ENCODE data around the gene SEPTIN12.

Gene SEPTIN12

GRCh38 chr16:4813251-4814003 lies 25.3 kb upstream of the SEPTIN12 start:
- H3K4me3 ChIP-seq (ENCODE audit: low read depth, low read length) = peak overlapping the region; percentile 2
- no peak overlapping the region for H3K9ac ChIP-seq
- no peaks in the 10 kb centered on the region for H3K36me3 ChIP-seq (ENCODE audit: control insufficient read depth, insufficient read depth, low read length)
- H3K4me1 ChIP-seq = peaks cover 16% of the 10 kb centered on the region
- no peak overlapping the region for H3K4me2 ChIP-seq (ENCODE audit: low read length)
- H3K27ac ChIP-seq = peak overlapping the region; percentile 65
- H3K27me3 ChIP-seq (ENCODE audit: control insufficient read depth, insufficient read depth, low read length) = no peaks in the 10 kb centered on the region
- no peaks in the 10 kb centered on the region for H3K79me2 ChIP-seq
- no peaks in the 10 kb centered on the region for H3K9me3 ChIP-seq (ENCODE audit: control insufficient read depth, low read length)
- no peak overlapping the region for H2AFZ ChIP-seq
- TF ChIP-seq CTCF (IDR thresholded peaks at IDR 0.05) = no peak

GRCh38 chr16:4811773-4812172 lies 23.6 kb upstream of the SEPTIN12 start:
- Histone ChIP-seq H3K27ac (no peak overlapping the region), H3K36me3 (ENCODE audit: control insufficient read depth, insufficient read depth, low read length) (no peaks in the 10 kb centered on the region), H3K79me2 (no peaks in the 10 kb centered on the region), H3K4me1 (peaks cover 16% of the 10 kb centered on the region), H3K27me3 (ENCODE audit: control insufficient read depth, insufficient read depth, low read length) (no peaks in the 10 kb centered on the region), H2AFZ (no peak overlapping the region), H3K9me3 (ENCODE audit: control insufficient read depth, low read length) (no peaks in the 10 kb centered on the region), H3K4me3 (ENCODE audit: low read depth, low read length) (no peak overlapping the region), H3K9ac (no peak overlapping the region), H3K4me2 (ENCODE audit: low read length) (no peak overlapping the region)
- TF ChIP-seq CTCF (IDR thresholded peaks at IDR 0.05) = no peak

GRCh38 chr16:4811242-4811641 lies 23.1 kb upstream of the SEPTIN12 start:
- Histone ChIP-seq H3K4me1 (peaks cover 16% of the 10 kb centered on the region), H3K9me3 (ENCODE audit: control insufficient read depth, low read length) (no peaks in the 10 kb centered on the region), H3K27ac (no peak overlapping the region), H3K9ac (no peak overlapping the region), H3K79me2 (no peaks in the 10 kb centered on the region), H2AFZ (no peak overlapping the region), H3K27me3 (ENCODE audit: control insufficient read depth, insufficient read depth, low read length) (no peaks in the 10 kb centered on the region), H3K4me2 (ENCODE audit: low read length) (no peak overlapping the region), H3K36me3 (ENCODE audit: control insufficient read depth, insufficient read depth, low read length) (no peaks in the 10 kb centered on the region), H3K4me3 (ENCODE audit: low read depth, low read length) (no peak overlapping the region)
- no peak for TF ChIP-seq CTCF (IDR thresholded peaks at IDR 0.05)

GRCh38 chr16:4806280-4806679 lies 18.1 kb upstream of the SEPTIN12 start:
- Histone ChIP-seq H3K4me2 (ENCODE audit: low read length) (no peak overlapping the region), H3K36me3 (ENCODE audit: control insufficient read depth, insufficient read depth, low read length) (no peaks in the 10 kb centered on the region), H3K9ac (no peak overlapping the region), H3K9me3 (ENCODE audit: control insufficient read depth, low read length) (no peaks in the 10 kb centered on the region), H3K27ac (no peak overlapping the region), H3K4me3 (ENCODE audit: low read depth, low read length) (no peak overlapping the region), H3K4me1 (peaks cover 9% of the 10 kb centered on the region), H2AFZ (no peak overlapping the region), H3K79me2 (no peaks in the 10 kb centered on the region), H3K27me3 (ENCODE audit: control insufficient read depth, insufficient read depth, low read length) (no peaks in the 10 kb centered on the region)
- no peak for TF ChIP-seq CTCF (IDR thresholded peaks at IDR 0.05)

GRCh38 chr16:4805231-4805630 lies 17.1 kb upstream of the SEPTIN12 start:
- peaks cover 10% of the 10 kb centered on the region for H3K4me1 ChIP-seq
- no peak overlapping the region for H2AFZ ChIP-seq
- no peak for TF ChIP-seq CTCF (IDR thresholded peaks at IDR 0.05)
- no peak overlapping the region for H3K4me3 ChIP-seq (ENCODE audit: low read depth, low read length)
- no peaks in the 10 kb centered on the region for H3K27me3 ChIP-seq (ENCODE audit: control insufficient read depth, insufficient read depth, low read length)
- no peak overlapping the region for H3K27ac ChIP-seq
- no peaks in the 10 kb centered on the region for H3K79me2 ChIP-seq
- no peaks in the 10 kb centered on the region for H3K36me3 ChIP-seq (ENCODE audit: control insufficient read depth, insufficient read depth, low read length)
- H3K9ac ChIP-seq = no peak overlapping the region
- no peaks in the 10 kb centered on the region for H3K9me3 ChIP-seq (ENCODE audit: control insufficient read depth, low read length)
- no peak overlapping the region for H3K4me2 ChIP-seq (ENCODE audit: low read length)

Measured in parathyroid adenoma (tissue), 2 donors.